Head of caudate nucleus (tissue), 42 donors: ENCODE measurements around the gene GBA2.
A peak's percentile ranks its signal among the peaks of the same experiment; 100 is the strongest.

Experiments
- DNase-seq, 42 donors: peaks; one replicate each; pipeline versions ENCODE4 v3.0.0 to v3.0.0-alpha.2; 2020 to 2021; ENCODE audit warnings: mixed read lengths in 7 of 42
- intact Hi-C: fragments of 100-400 bp; cut with DNase I; formaldehyde crosslinking; loops from one replicate; pipeline ENCODE4 v1.15.0; 2022

GBA2 gene

GRCh38 chr9:35745569-35745968 lies 3.5 kb downstream of the GBA2 start:
- intact Hi-C loops: no loop called here
- DNase-seq: no peak

GRCh38 chr9:35743880-35744518 lies 5.0 kb downstream of the GBA2 start:
- intact Hi-C loops: no loop called here
- no peak for DNase-seq

GRCh38 chr9:35743452-35743851 lies 5.6 kb downstream of the GBA2 start:
- intact Hi-C loops: no loop called here

GRCh38 chr9:35741740-35742139 lies 7.3 kb downstream of the GBA2 start:
- intact Hi-C loops: no loop called here
- DNase-seq: no peak

More at GRCh38 chr9:35743452-35743851, 5.6 kb downstream of the GBA2 start:
- no peak for DNase-seq

GRCh38 chr9:35740243-35740642 lies 8.8 kb downstream of the GBA2 start:
- no peak for DNase-seq
- intact Hi-C loops: no loop called here

GRCh38 chr9:35738924-35739323 lies 10.1 kb downstream of the GBA2 start:
- no peak for DNase-seq
- intact Hi-C loops: no loop called here

GRCh38 chr9:35738186-35738585 lies 10.8 kb downstream of the GBA2 start:
- intact Hi-C loops: no loop called here
- DNase-seq: no peak

GRCh38 chr9:35737143-35737542 lies 11.9 kb downstream of the GBA2 start:
- no peak for DNase-seq
- intact Hi-C loops: no loop called here

- DNase-seq: peak in 39 of 42 donors; percentile 25 to 81 (median 58)
- intact Hi-C loops: no loop called here
Measured at GRCh38 chr9:35736201-35736633, 12.8 kb downstream of the GBA2 start.

- no peak for DNase-seq
- intact Hi-C loops: no loop called here
Measured at GRCh38 chr9:35734096-35734495, 14.9 kb downstream of the GBA2 start.

- intact Hi-C loops: loop anchor here (2.0 kb wide), 2 partner anchors 76 to 86 kb away; no protein-coding TSS in a partner anchor
- DNase-seq: peak in 13 of 42 donors; percentile 7 to 56 (median 35)
Measured at GRCh38 chr9:35732800-35733541, 16.1 kb downstream of the GBA2 start.

- intact Hi-C loops: loop anchor here (2.0 kb wide), 2 partner anchors 75 to 85 kb away; no protein-coding TSS in a partner anchor
- DNase-seq: peak; percentile 90 to 99 (median 98)
Measured at GRCh38 chr9:35732185-35732799, 16.7 kb downstream of the GBA2 start, which contains the start of the genes CREB3 and TLN1. CREB3 (plus strand) TSS chr9:35732666; CDS start chr9:35732773, 107 bp downstream. TLN1 (minus strand) TSS chr9:35732195; CDS start chr9:35725694, 6,501 bp downstream.

- peak in 7 of 42 donors; percentile 15 to 46 (median 24) for DNase-seq
Measured at GRCh38 chr9:35731415-35732184, 17.4 kb downstream of the GBA2 start.

GRCh38 chr9:35730486-35730854 lies 18.6 kb downstream of the GBA2 start:
- no peak for DNase-seq
- intact Hi-C loops: no loop called here

More at GRCh38 chr9:35731415-35732184, 17.4 kb downstream of the GBA2 start:
- intact Hi-C loops: loop anchor here (2.0 kb wide), 2 partner anchors 75 to 85 kb away; no protein-coding TSS in a partner anchor

GRCh38 chr9:35729700-35730485 lies 19.1 kb downstream of the GBA2 start:
- intact Hi-C loops: loop anchor here (5.0 kb wide), 1 partner anchor 128 kb away; no protein-coding TSS in a partner anchor
- peak in 34 of 42 donors; percentile 16 to 68 (median 45) for DNase-seq

- no peak for DNase-seq
- intact Hi-C loops: loop anchor here (5.0 kb wide), 1 partner anchor 127 kb away; no protein-coding TSS in a partner anchor
Measured at GRCh38 chr9:35729101-35729500, 19.9 kb downstream of the GBA2 start.

- peak; percentile 27 to 81 (median 56) for DNase-seq
- intact Hi-C loops: loop anchor here (5.0 kb wide), 1 partner anchor 126 kb away; no protein-coding TSS in a partner anchor
Measured at GRCh38 chr9:35728041-35728971, 20.7 kb downstream of the GBA2 start.
